Breast epithelium (tissue), 3 donors: Measurements from ENCODE around the gene ATP6V1F.

ENCODE experiments used
- CTCF ChIP-seq, 3 donors: fragments of 450-650 bp; IDR thresholded peaks; one replicate each; pipeline ENCODE4 v1.5.1; 2016 to 2017; ENCODE audit warnings: antibody characterized with exemption in 3 of 3, mild to moderate bottlenecking in 3 of 3, moderate library complexity in 3 of 3
- POLR2A ChIP-seq: fragments of 450-650 bp; IDR thresholded peaks from one replicate; pipeline ENCODE4 v1.6.1; 2016; ENCODE audit warnings: antibody characterized with exemption, mild to moderate bottlenecking, moderate library complexity
- POLR2AphosphoS5 ChIP-seq, 3 donors: sonication (generic); formaldehyde crosslinking; IDR thresholded peaks; one replicate each; pipeline ENCODE4 v1.6.1; 2017; ENCODE audit warnings: antibody characterized with exemption in 3 of 3

- TF ChIP-seq POLR2A (no peak), CTCF (IDR thresholded peaks at IDR 0.05) (peak; percentile 17 to 34 (median 26)), POLR2AphosphoS5 (IDR thresholded peaks at IDR 0.05) (no peak)
These were observed 855 bp downstream of the ATP6V1F start for GRCh38 chr7:128863433-128863989.
